Measurements from ENCODE around the gene STAM.

STAM gene

GRCh38 chr10:17675638-17676037 lies 31.7 kb downstream of the STAM start:
- no peak for TF ChIP-seq POLR2A (IDR thresholded peaks at IDR 0.05; ENCODE audit: low read depth, low read length)
- DNase-seq (ENCODE audit: insufficient read length, low spot score) (no peak), FAIRE-seq (peak; percentile 71)

- FAIRE-seq: no peak
- TF ChIP-seq POLR2A (IDR thresholded peaks at IDR 0.05; ENCODE audit: low read depth, low read length): no peak
Measured at GRCh38 chr10:17676919-17677318, 33.0 kb downstream of the STAM start.

GRCh38 chr10:17682236-17682946 lies 38.4 kb downstream of the STAM start:
- TF ChIP-seq POLR2A (IDR thresholded peaks at IDR 0.05; ENCODE audit: low read depth, low read length): no peak
- FAIRE-seq: peak; percentile 52
- no peak for DNase-seq (ENCODE audit: insufficient read length, low spot score)

More at GRCh38 chr10:17676919-17677318, 33.0 kb downstream of the STAM start:
- DNase-seq (ENCODE audit: insufficient read length, low spot score): no peak

- FAIRE-seq: no peak
- no peak for TF ChIP-seq POLR2A (IDR thresholded peaks at IDR 0.05; ENCODE audit: low read depth, low read length)
- no peak for DNase-seq (ENCODE audit: insufficient read length, low spot score)
Measured at GRCh38 chr10:17683541-17683940, 39.6 kb downstream of the STAM start.

- FAIRE-seq (no peak), DNase-seq (ENCODE audit: insufficient read length, low spot score) (no peak)
- TF ChIP-seq POLR2A (IDR thresholded peaks at IDR 0.05; ENCODE audit: low read depth, low read length): no peak
Measured at GRCh38 chr10:17684537-17684936, 40.6 kb downstream of the STAM start.

GRCh38 chr10:17685233-17685840 lies 41.4 kb downstream of the STAM start:
- FAIRE-seq: no peak
- DNase-seq (ENCODE audit: insufficient read length, low spot score): no peak
- no peak for TF ChIP-seq POLR2A (IDR thresholded peaks at IDR 0.05; ENCODE audit: low read depth, low read length)

- no peak for FAIRE-seq
Measured at GRCh38 chr10:17687117-17687831, 43.3 kb downstream of the STAM start.

GRCh38 chr10:17689137-17689536 lies 45.2 kb downstream of the STAM start:
- FAIRE-seq (no peak), DNase-seq (ENCODE audit: insufficient read length, low spot score) (no peak)
- no peak for TF ChIP-seq POLR2A (IDR thresholded peaks at IDR 0.05; ENCODE audit: low read depth, low read length)

More at GRCh38 chr10:17687117-17687831, 43.3 kb downstream of the STAM start:
- TF ChIP-seq POLR2A (IDR thresholded peaks at IDR 0.05; ENCODE audit: low read depth, low read length): no peak
- no peak for DNase-seq (ENCODE audit: insufficient read length, low spot score)

- FAIRE-seq: no peak
- TF ChIP-seq POLR2A (IDR thresholded peaks at IDR 0.05; ENCODE audit: low read depth, low read length): no peak
- no peak for DNase-seq (ENCODE audit: insufficient read length, low spot score)
Measured at GRCh38 chr10:17693009-17693408, 49.1 kb downstream of the STAM start.

GRCh38 chr10:17698696-17699095 lies 54.7 kb downstream of the STAM start:
- FAIRE-seq (no peak), DNase-seq (ENCODE audit: insufficient read length, low spot score) (no peak)
- no peak for TF ChIP-seq POLR2A (IDR thresholded peaks at IDR 0.05; ENCODE audit: low read depth, low read length)

GRCh38 chr10:17701301-17701700 lies 57.4 kb downstream of the STAM start:
- TF ChIP-seq POLR2A (IDR thresholded peaks at IDR 0.05; ENCODE audit: low read depth, low read length): no peak
- DNase-seq (ENCODE audit: insufficient read length, low spot score) (no peak), FAIRE-seq (no peak)

- DNase-seq (ENCODE audit: insufficient read length, low spot score) (no peak), FAIRE-seq (peak; percentile 58)
- no peak for TF ChIP-seq POLR2A (IDR thresholded peaks at IDR 0.05; ENCODE audit: low read depth, low read length)
Measured at GRCh38 chr10:17703706-17704105, 59.8 kb downstream of the STAM start.

- no peak for TF ChIP-seq POLR2A (IDR thresholded peaks at IDR 0.05; ENCODE audit: low read depth, low read length)
- FAIRE-seq (no peak), DNase-seq (ENCODE audit: insufficient read length, low spot score) (no peak)
Measured at GRCh38 chr10:17708821-17709220, 64.9 kb downstream of the STAM start.

- FAIRE-seq: no peak
- no peak for DNase-seq (ENCODE audit: insufficient read length, low spot score)
- TF ChIP-seq POLR2A (IDR thresholded peaks at IDR 0.05; ENCODE audit: low read depth, low read length): no peak
Measured at GRCh38 chr10:17709492-17709891, 65.5 kb downstream of the STAM start.
